DND-41 (cell line): ENCODE data around the gene RIOK1.
"Not testable (repeated sequence)": the region's sequence is repeated elsewhere in the genome, so short reads cannot be mapped to it uniquely, and the experiment has no call there.

Source experiments
- ATAC-seq: fragments of 200-7000 bp; cut with Tn5 transposase; 3 replicates; pipeline ENCODE4 v1.9.1; 2021; ENCODE audit warnings: low read depth; ENCODE audit not compliant: insufficient read depth
- DNase-seq: peaks from one replicate; pipeline ENCODE4 v3.0.0-alpha.2; 2020
- H2AFZ ChIP-seq: 2 replicates; pipeline ENCODE4 v1.6.0; 2012; ENCODE audit warnings: low read depth, low read length
- H3K27ac ChIP-seq: 2 replicates; pipeline ENCODE4 v1.5.1; 2012; ENCODE audit warnings: low read length, inconsistent platforms
- H3K27me3 ChIP-seq: fragments of 200-600 bp; sonication (generic); 2 replicates; pipeline ENCODE4 v1.6.0; 2012; ENCODE audit warnings: low read length, mild to moderate bottlenecking, inconsistent platforms; ENCODE audit not compliant: insufficient read depth, poor library complexity
- H3K36me3 ChIP-seq: 2 replicates; pipeline ENCODE4 v1.5.1; 2012; ENCODE audit warnings: low read length, inconsistent platforms; ENCODE audit not compliant: insufficient read depth
- H3K4me1 ChIP-seq: 2 replicates; pipeline ENCODE4 v1.5.1; 2012; ENCODE audit warnings: mild to moderate bottlenecking, low read length; ENCODE audit not compliant: insufficient read depth
- H3K4me2 ChIP-seq: 2 replicates; pipeline ENCODE4 v1.6.0; 2012; ENCODE audit warnings: mild to moderate bottlenecking, moderate library complexity, low read length, inconsistent platforms; ENCODE audit not compliant: insufficient read depth
- H3K4me3 ChIP-seq, 2 experiments: fragments of 200-600 bp in 1 of 2; shearing (Covaris generic) in 1 of 2; 2 replicates each; pipeline ENCODE4 v1.5.1; 2012 to 2016; ENCODE audit warnings: inconsistent platforms in 2 of 2, low read length in 2 of 2, mild to moderate bottlenecking in 2 of 2, low read depth in 1 of 2, moderate library complexity in 1 of 2
- H3K79me2 ChIP-seq: 2 replicates; pipeline ENCODE4 v1.6.0; 2012; ENCODE audit warnings: low read length, inconsistent platforms; ENCODE audit not compliant: insufficient read depth
- H3K9ac ChIP-seq: 2 replicates; pipeline ENCODE4 v1.6.0; 2012; ENCODE audit warnings: low read depth, mild to moderate bottlenecking, inconsistent platforms, low read length, moderate library complexity
- H3K9me3 ChIP-seq: 2 replicates; pipeline ENCODE4 v1.5.1; 2012; ENCODE audit warnings: low read length, moderate library complexity, mild to moderate bottlenecking, inconsistent platforms; ENCODE audit not compliant: insufficient read depth, severe bottlenecking
- H4K20me1 ChIP-seq: 2 replicates; pipeline ENCODE4 v1.6.0; 2012; ENCODE audit warnings: low read length; ENCODE audit not compliant: insufficient read depth
- EZH2 ChIP-seq: IDR thresholded peaks from 3 replicates; pipeline ENCODE4 v1.6.1; 2012; ENCODE audit warnings: borderline replicate concordance, low read depth, mild to moderate bottlenecking, moderate library complexity, low read length, inconsistent platforms; ENCODE audit not compliant: severe bottlenecking
- TF ChIP-seq, protein P1 (sequence below): IDR thresholded peaks from 2 replicates; pipeline ENCODE4 v1.5.1; 2012; ENCODE audit warnings: borderline replicate concordance, low read length, moderate library complexity, mild to moderate bottlenecking; ENCODE audit not compliant: poor library complexity, severe bottlenecking; ENCODE audit errors: extremely low read depth

The RIOK1 gene

DNA sequence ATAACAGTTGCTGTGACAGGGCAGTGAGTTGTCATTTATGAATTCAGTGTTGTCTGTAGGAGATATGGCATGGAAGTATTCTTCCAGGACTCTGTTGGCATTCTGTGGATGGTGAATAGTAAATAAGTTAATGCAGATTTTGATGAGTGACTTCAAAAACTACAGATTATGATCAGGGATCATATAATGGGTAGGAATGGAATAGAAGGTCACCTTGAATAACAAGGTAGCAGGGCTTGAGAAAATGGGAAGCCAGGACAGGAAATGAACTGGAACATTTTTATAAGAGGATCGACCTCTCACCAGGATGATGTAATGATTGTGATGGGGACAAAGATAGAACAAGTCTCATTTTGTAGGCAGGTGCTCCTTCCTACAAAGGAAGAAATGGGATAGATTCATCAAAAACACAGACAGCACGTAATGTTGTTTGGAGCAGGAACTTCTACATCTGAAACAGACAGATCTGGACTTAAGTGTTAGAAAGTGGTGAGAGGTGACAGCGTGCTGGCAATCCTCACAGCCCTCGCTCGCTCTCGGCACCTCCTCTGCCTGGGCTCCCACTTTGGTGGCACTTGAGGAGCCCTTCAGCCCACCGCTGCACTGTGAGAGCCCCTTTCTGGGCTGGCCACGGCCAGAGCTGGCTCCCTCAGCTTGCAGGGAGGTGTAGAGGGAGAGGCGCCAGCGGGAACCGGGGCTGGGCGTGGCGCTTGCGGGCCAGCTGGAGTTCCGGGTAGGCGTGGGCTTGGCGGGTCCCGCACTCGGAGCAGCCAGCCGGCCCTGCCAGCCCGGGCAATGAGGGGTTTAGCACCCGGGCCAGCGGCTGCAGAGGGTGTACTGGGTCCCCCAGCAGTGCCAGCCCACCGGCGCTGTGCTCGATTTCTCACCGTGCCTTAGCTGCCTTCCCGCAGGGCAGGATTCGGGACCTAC, 45.8 kb upstream of the RIOK1 start:
- no peaks in the 10 kb centered on the region for H3K36me3 ChIP-seq
- no peaks in the 10 kb centered on the region for H3K27me3 ChIP-seq
- ATAC-seq (no peak), DNase-seq (no peak)
- peak overlapping the region in 1 of 2 experiments; percentile 37; a peak in 1 of 4 replicates for H3K4me3 ChIP-seq
- no peaks in the 10 kb centered on the region for H4K20me1 ChIP-seq
- H3K4me2 ChIP-seq, result peak overlapping the region; percentile 44
- peak overlapping the region; percentile 89 for H3K27ac ChIP-seq
- H3K4me1 ChIP-seq, result peaks cover 24% of the 10 kb centered on the region
- no peak overlapping the region; the same call in 1 of the 2 replicates for H3K9ac ChIP-seq
- TF ChIP-seq EZH2, result no peak
- TF ChIP-seq, protein P1, sequence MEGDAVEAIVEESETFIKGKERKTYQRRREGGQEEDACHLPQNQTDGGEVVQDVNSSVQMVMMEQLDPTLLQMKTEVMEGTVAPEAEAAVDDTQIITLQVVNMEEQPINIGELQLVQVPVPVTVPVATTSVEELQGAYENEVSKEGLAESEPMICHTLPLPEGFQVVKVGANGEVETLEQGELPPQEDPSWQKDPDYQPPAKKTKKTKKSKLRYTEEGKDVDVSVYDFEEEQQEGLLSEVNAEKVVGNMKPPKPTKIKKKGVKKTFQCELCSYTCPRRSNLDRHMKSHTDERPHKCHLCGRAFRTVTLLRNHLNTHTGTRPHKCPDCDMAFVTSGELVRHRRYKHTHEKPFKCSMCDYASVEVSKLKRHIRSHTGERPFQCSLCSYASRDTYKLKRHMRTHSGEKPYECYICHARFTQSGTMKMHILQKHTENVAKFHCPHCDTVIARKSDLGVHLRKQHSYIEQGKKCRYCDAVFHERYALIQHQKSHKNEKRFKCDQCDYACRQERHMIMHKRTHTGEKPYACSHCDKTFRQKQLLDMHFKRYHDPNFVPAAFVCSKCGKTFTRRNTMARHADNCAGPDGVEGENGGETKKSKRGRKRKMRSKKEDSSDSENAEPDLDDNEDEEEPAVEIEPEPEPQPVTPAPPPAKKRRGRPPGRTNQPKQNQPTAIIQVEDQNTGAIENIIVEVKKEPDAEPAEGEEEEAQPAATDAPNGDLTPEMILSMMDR, result no peak
- H3K79me2 ChIP-seq, result no peaks in the 10 kb centered on the region
- peak overlapping the region; percentile 73; the same call in 1 of the 2 replicates for H2AFZ ChIP-seq
- no peaks in the 10 kb centered on the region for H3K9me3 ChIP-seq

DNA sequence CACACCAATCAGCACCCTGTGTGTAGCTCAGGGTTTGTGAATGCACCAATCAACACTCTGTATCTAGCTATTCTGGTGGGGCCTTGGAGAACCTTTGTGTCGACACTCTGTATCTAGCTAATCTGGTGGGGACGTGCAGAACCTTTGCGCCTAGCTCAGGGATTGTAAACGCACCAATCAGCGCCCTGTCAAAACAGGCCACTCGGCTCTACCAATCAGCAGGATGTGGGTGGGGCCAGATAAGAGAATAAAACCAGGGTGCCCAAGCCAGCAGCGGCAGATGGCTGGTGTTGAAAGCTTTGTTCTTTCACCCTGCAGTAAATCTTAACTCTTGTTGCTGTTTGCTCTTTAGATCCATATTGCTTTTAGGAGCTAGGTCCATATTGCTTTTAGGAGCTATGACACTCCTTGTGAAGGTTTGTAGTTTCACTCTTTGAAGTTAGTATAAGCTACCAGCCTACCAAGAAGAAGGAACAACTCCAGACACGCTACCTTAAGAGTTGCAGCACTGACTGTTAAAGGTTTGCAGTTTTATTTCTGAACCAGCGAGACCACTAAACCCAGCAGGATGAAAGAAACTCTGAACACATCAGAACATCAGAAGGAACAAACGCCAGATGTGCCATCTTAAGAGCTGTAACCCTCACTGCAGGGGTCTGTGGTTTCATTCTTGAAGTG, 44.7 kb upstream of the RIOK1 start:
- not testable (repeated sequence) for H4K20me1 ChIP-seq, H3K36me3 ChIP-seq, H3K9me3 ChIP-seq, H3K79me2 ChIP-seq, H3K27me3 ChIP-seq
- ATAC-seq (peak; percentile 95), DNase-seq (peak; percentile 78)
- Histone ChIP-seq H3K4me1 (peaks cover 24% of the 10 kb centered on the region), H3K4me2 (peak overlapping the region; percentile 44), H2AFZ (peak overlapping the region; percentile 73), H3K27ac (peak overlapping the region; percentile 89), H3K4me3 (peak overlapping the region in 1 of 2 experiments; percentile 37; a peak in 1 of 4 replicates), H3K9ac (peak overlapping the region; percentile 40; the same call in 1 of the 2 replicates)

DNA sequence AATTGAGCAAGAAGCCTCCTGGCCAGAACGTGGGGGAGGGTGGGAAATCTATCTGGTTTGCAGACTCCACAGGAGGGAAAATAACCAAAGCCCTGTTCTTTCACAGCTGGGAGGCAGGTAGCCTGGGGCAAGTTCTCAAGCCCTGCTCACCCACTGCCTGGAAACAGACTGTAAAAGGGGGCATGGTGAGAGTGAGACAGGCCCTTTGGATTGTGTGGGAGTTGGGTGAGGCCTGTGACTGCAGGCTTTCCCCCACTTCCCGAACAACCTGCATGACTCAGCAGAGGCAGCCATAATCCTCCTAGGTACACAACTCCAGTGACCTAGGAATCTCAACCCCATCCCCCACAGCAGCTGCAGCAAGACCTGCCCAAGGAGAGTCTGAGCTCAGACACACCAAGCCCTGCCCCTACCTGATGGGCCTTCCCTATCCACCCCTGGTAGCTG, 42.0 kb upstream of the RIOK1 start:
- H3K4me3 ChIP-seq, H3K36me3 ChIP-seq, H4K20me1 ChIP-seq, H3K9me3 ChIP-seq, H3K4me2 ChIP-seq, H3K9ac ChIP-seq, H2AFZ ChIP-seq, ATAC-seq, H3K79me2 ChIP-seq, H3K27me3 ChIP-seq, H3K27ac ChIP-seq: not testable (repeated sequence)
- peaks cover 24% of the 10 kb centered on the region for H3K4me1 ChIP-seq
- peak; percentile 11 for DNase-seq

DNA sequence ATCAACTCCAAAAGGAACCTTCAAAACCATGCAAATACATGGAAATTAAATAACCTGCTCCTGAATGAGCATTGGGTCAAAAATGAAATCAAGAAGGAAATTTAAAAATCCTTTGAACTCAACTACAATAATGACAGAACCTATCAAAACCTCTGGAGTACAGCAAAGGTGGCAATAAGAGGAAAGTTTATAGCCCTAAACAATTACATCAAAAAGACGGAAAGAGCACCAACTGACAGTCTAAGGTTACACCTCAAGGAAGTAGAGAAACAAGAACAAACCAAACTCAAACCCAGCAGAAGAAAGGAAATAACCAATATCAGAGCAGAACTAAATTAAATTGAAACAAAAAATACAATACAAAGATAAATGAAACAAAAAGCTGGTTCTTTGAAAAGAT, 39.0 kb upstream of the RIOK1 start:
- not testable (repeated sequence) for ATAC-seq, H3K4me1 ChIP-seq, H3K36me3 ChIP-seq, H2AFZ ChIP-seq, H3K79me2 ChIP-seq, H4K20me1 ChIP-seq, H3K9ac ChIP-seq, H3K4me3 ChIP-seq, DNase-seq, H3K9me3 ChIP-seq, H3K27ac ChIP-seq, H3K27me3 ChIP-seq, H3K4me2 ChIP-seq

DNA sequence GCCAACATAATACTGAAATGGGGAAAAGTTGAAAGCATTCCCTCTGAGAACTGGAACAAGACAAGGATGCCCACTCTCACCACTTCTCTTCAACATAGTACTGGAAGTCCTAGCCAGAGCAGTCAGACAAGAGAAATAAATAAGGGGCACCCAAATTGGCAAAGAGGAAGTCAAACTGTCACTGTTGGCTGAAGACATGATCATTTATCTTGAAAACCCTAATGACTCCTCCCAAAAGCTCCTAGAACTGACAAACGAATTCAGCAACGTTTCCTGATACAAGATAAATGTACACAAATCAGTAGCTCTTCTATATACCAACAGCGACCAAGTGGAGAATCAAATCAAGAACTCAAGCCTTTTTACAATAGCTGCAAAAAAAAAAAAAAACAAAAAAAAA, 37.7 kb upstream of the RIOK1 start:
- DNase-seq, H3K4me2 ChIP-seq, H3K9ac ChIP-seq, H3K4me3 ChIP-seq, H3K27me3 ChIP-seq, H3K36me3 ChIP-seq, H4K20me1 ChIP-seq, H3K9me3 ChIP-seq, ATAC-seq, H2AFZ ChIP-seq, H3K79me2 ChIP-seq, H3K4me1 ChIP-seq, H3K27ac ChIP-seq: not testable (repeated sequence)
